Measurements from ENCODE around the gene CDC7.

The CDC7 gene

GRCh38 chr1:91527781-91528180 lies 27.1 kb downstream of the CDC7 start:
- ChIA-PET CTCF (interaction anchor here (1.0 to 7.8 kb wide), 8 partner anchors 10 to 400 kb away, joined by 3 to 102 read pairs (median 8); partner anchors contain the start of gene TGFBR3), POLR2A (interaction anchor here (0.7 to 1.7 kb wide), 2 partner anchors 9 to 46 kb away, joined by 4 to 5 read pairs; no protein-coding TSS in a partner anchor)
- H3K4me3 ChIP-seq (ENCODE audit: low read depth, low read length): no peak overlapping the region
- no peak for TF ChIP-seq CTCF (IDR thresholded peaks at IDR 0.05; ENCODE audit: insufficient read depth, low read length, missing control alignments)
- DNase-seq (ENCODE audit: low read depth, low spot score): no peak

- peak; percentile 25 for TF ChIP-seq CTCF (IDR thresholded peaks at IDR 0.05; ENCODE audit: insufficient read depth, low read length, missing control alignments)
- POLR2A ChIA-PET: interaction anchor here (1.0 kb wide), 1 partner anchor 356 kb away, joined by 3 read pairs; the partner anchor contains the start of gene TGFBR3
- CTCF ChIA-PET: interaction anchor here (0.8 to 7.8 kb wide), 29 partner anchors 8 to 426 kb away, joined by 3 to 102 read pairs (median 4); partner anchors contain the start of gene TGFBR3
- no peak for DNase-seq (ENCODE audit: low read depth, low spot score)
- no peak overlapping the region for H3K4me3 ChIP-seq (ENCODE audit: low read depth, low read length)
These were observed 29.2 kb downstream of the CDC7 start for GRCh38 chr1:91529856-91530255.

- POLR2A ChIA-PET: no interaction called here
- CTCF ChIA-PET: interaction anchor here (1.7 to 7.8 kb wide), 2 partner anchors 20 to 395 kb away, joined by 8 to 102 read pairs; no protein-coding TSS in a partner anchor
- DNase-seq (ENCODE audit: low read depth, low spot score): no peak
These were observed 32.8 kb downstream of the CDC7 start for GRCh38 chr1:91533361-91534024.

GRCh38 chr1:91535441-91535840 lies 34.8 kb downstream of the CDC7 start:
- CTCF ChIA-PET: no interaction called here
- H3K4me3 ChIP-seq (ENCODE audit: low read depth, low read length): no peak overlapping the region
- no peak for DNase-seq (ENCODE audit: low read depth, low spot score)
- TF ChIP-seq CTCF (IDR thresholded peaks at IDR 0.05; ENCODE audit: insufficient read depth, low read length, missing control alignments): no peak
- POLR2A ChIA-PET: no interaction called here

More at GRCh38 chr1:91533361-91534024, 32.8 kb downstream of the CDC7 start:
- no peak for TF ChIP-seq CTCF (IDR thresholded peaks at IDR 0.05; ENCODE audit: insufficient read depth, low read length, missing control alignments)
- no peak overlapping the region for H3K4me3 ChIP-seq (ENCODE audit: low read depth, low read length)

- DNase-seq (ENCODE audit: low read depth, low spot score): peak; percentile 84
- CTCF ChIA-PET: interaction anchor here (0.9 to 1.9 kb wide), 8 partner anchors 9 to 346 kb away, joined by 3 to 11 read pairs (median 4); no protein-coding TSS in a partner anchor
- no peak for TF ChIP-seq CTCF (IDR thresholded peaks at IDR 0.05; ENCODE audit: insufficient read depth, low read length, missing control alignments)
- POLR2A ChIA-PET: interaction anchor here (0.6 to 1.4 kb wide), 4 partner anchors 10 to 109 kb away, joined by 3 to 5 read pairs (median 4); no protein-coding TSS in a partner anchor
- H3K4me3 ChIP-seq (ENCODE audit: low read depth, low read length): no peak overlapping the region
These were observed 36.8 kb downstream of the CDC7 start for GRCh38 chr1:91537281-91537986.

- no peak for DNase-seq (ENCODE audit: low read depth, low spot score)
- H3K4me3 ChIP-seq (ENCODE audit: low read depth, low read length): no peak overlapping the region
- CTCF ChIA-PET: interaction anchor here (0.9 to 1.9 kb wide), 6 partner anchors 9 to 346 kb away, joined by 3 to 11 read pairs (median 3); no protein-coding TSS in a partner anchor
- TF ChIP-seq CTCF (IDR thresholded peaks at IDR 0.05; ENCODE audit: insufficient read depth, low read length, missing control alignments): no peak
- POLR2A ChIA-PET: interaction anchor here (1.2 to 1.4 kb wide), 2 partner anchors 32 to 45 kb away, joined by 3 to 5 read pairs; no protein-coding TSS in a partner anchor
These were observed 37.3 kb downstream of the CDC7 start for GRCh38 chr1:91537987-91538304.
